Stimulated activated CD8-positive, alpha-beta memory T cell treated with anti-CD3 and anti-CD28 coated beads, Interleukin-7, amount 100 ng/mL, for 1 hour (primary cell): ENCODE results near the gene ST6GALNAC3.

ENCODE experiments used
- DNase-seq, 2 donors: peaks; one replicate each; pipeline ENCODE4 v3.0.0-alpha.2; 2020; ENCODE audit warnings: low read depth in 2 of 2

The ST6GALNAC3 gene

DNA sequence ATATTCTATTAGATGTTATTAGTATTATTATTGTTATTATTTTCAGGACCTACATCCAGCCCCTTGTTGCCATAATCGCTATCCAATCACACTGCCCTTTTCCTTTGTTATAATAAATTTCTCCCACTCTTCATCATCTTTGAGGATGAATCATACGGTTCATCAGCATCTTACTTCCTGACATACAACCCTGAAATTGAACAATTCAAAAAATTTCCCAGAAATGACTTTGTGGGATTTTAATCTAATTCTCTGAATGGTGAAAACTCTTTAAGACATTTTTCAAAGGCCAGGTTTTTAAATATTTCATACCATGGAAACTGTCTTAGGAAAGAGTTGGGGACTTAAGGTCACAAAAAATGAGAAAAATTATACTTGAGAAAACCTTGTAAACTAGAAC lies 353.5 kb downstream of the ST6GALNAC3 start:
- no peak for DNase-seq

DNA sequence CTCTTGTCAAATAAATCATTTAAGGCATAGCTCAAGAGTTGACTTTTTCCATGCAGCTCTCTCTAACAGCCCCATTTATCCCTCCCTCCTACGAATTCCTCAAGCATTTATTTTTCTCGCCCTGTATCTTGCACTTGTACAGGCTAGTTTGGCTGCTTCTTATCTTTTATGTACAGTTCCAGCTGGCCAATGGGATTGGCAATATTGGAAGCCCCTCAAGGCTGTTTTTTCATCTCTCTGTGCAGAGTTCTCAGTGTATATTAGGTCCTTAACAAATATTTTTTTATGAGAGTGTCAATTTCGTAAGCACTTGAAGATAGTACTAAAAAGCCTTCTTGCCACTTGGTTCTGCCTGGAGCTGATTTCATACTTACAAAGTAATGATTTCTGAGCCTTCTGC lies 356.0 kb downstream of the ST6GALNAC3 start:
- no peak for DNase-seq

DNA sequence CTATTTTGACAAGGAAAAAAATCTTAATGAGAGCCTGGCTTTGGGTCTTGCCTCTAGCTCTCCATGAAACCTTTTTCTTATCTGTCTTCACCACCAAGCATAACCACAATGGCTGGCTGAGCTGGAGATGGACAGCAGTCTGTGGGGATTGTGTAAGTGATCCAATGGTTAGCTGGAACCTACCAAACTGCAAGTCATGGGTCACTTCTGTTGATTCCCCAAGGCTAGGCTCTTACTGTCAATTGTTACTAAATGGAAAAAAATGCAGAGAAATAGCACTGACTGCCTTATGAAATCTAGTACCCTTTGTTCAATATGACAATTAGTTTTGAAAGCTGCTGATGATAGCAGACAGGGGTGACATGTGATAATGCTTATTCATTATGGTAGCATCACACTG lies 359.0 kb downstream of the ST6GALNAC3 start:
- DNase-seq, result no peak

DNA sequence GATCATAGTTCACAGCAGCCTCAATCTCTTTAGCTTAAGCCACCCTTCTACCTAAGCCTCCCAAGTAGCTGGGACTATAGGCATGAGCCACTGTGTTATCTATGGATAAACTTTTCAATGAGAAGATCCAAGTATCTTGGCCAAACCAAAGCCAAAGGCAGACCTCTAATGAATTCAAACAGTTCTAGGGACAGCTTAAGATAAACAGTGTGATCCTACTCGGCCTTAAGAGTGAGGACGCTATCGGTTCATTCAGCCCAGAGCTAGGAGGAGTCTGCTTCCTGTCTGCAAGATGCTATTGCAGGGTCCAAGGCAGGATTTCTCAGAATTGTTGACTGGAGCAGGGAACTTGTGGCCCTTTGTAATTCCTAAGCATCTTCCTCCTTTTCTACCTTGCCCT lies 368.7 kb downstream of the ST6GALNAC3 start:
- no peak for DNase-seq

- no peak for DNase-seq
Measured at GRCh38 chr1:76444773-76445172, 370.2 kb downstream of the ST6GALNAC3 start.

- DNase-seq, result no peak
Measured at GRCh38 chr1:76450229-76450628, 375.7 kb downstream of the ST6GALNAC3 start.

DNA sequence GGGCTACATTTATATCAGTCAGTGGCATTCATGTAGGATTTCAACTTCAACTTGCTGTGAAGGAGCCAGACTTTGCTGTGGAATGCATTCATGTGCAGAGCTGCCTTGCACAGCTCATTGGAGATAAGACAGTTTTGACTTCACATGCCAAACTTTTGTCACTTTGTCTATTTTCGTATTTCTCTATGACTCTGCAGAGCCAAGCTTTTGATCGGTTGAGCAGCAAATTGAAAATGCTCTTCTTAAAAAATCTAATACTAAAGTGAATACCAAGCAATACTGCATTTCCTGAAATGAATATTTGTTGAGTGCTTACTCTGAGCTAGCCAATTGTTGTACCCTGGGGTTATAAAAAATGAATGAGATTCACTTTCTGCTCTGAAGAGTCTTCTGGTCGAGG lies 388.7 kb downstream of the ST6GALNAC3 start:
- no peak for DNase-seq

GRCh38 chr1:76463849-76464248 lies 389.3 kb downstream of the ST6GALNAC3 start:
- no peak for DNase-seq

GRCh38 chr1:76465030-76465429 lies 390.5 kb downstream of the ST6GALNAC3 start:
- no peak for DNase-seq

- DNase-seq, result no peak
Measured at GRCh38 chr1:76470166-76470565, 395.6 kb downstream of the ST6GALNAC3 start.

DNA sequence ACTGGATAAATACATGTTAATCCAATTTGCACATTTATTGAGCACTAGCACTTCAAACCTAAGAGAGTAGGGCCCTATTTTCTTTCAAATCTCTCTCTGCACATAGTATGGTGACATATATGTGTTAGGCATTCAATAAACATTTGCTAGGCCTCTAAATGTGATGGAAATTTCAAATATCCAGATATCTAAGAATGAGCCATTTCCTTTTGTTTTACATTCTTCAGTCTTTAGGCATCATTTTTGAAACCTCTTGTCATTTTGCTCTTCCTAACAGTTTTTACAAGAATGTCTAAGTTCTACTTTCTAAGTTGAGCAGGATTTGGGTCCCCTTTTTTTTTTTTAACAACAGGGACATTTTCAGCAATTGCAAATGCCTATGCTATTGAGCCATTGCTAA lies 397.0 kb downstream of the ST6GALNAC3 start:
- no peak for DNase-seq

GRCh38 chr1:76473591-76473990 lies 399.0 kb downstream of the ST6GALNAC3 start:
- no peak for DNase-seq

DNA sequence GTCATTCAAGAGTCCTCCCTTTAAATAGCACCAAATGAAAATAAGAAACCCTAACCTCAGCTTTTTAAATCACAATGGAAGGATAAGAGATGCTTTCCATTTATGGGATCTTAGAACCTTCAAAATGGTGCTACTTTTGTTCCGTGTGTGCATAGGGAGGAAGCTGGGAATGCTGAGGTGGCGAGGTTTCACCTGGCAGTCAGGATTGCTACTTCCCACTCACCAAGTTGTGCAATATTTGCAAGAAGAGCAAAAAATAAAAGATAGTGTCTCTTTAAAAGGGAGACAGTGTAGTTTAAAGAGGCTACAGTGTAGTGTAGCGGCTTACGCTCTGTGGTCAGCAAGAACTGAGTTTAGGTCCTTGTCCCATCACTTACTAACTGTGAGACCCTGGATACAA lies 400.4 kb downstream of the ST6GALNAC3 start:
- DNase-seq, result no peak

- DNase-seq, result no peak
Measured at GRCh38 chr1:76477156-76477555, 402.6 kb downstream of the ST6GALNAC3 start.

- DNase-seq, result no peak
Measured at GRCh38 chr1:76480827-76481226, 406.3 kb downstream of the ST6GALNAC3 start.

GRCh38 chr1:76481672-76482071 lies 407.1 kb downstream of the ST6GALNAC3 start:
- DNase-seq, result no peak

- DNase-seq, result no peak
Measured at GRCh38 chr1:76482272-76482671, 407.7 kb downstream of the ST6GALNAC3 start.

- DNase-seq, result no peak
Measured at GRCh38 chr1:76491737-76492136, 417.2 kb downstream of the ST6GALNAC3 start.

- DNase-seq, result no peak
Measured at GRCh38 chr1:76492752-76493430, 418.3 kb downstream of the ST6GALNAC3 start.

- no peak for DNase-seq
Measured at GRCh38 chr1:76494807-76495206, 420.3 kb downstream of the ST6GALNAC3 start.

GRCh38 chr1:76496871-76497270 lies 422.3 kb downstream of the ST6GALNAC3 start:
- no peak for DNase-seq

DNA sequence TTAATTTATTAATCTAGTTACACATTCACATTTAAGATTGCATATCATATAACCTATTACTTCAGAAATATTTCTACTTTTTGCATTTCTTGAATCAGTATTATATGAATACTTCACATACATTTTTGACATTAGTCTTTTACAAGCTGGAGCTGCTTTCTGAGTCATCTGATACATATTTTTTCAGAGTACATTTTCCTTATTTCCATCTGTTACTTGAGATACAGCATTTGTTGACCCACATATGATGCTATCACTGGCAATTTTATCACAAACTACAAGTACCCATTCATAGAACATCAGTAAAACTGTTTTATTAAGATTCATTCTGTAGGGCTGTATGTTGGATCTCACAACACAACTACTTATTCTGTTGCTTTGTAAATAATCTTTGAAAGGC lies 425.6 kb downstream of the ST6GALNAC3 start:
- DNase-seq, result no peak

DNA sequence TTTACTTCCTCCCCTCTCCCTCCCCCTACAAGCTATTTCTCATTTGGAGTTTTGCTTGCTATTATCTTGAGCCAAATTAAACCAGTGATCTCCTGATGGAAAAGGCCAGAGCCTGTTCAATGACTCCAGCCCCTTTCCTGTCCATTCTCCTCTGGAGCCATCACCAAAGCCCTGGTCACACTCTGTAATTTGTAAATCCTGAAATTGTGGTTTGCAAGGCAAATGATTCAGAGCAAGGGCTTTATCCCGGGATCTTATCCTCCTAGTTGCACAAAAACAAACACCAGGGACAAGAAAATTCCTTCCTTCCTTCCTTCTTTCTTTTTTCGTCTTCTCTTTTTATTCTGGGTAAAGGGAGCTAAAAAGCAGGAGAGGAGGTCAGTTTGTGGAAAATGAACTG lies 426.6 kb downstream of the ST6GALNAC3 start:
- no peak for DNase-seq

DNA sequence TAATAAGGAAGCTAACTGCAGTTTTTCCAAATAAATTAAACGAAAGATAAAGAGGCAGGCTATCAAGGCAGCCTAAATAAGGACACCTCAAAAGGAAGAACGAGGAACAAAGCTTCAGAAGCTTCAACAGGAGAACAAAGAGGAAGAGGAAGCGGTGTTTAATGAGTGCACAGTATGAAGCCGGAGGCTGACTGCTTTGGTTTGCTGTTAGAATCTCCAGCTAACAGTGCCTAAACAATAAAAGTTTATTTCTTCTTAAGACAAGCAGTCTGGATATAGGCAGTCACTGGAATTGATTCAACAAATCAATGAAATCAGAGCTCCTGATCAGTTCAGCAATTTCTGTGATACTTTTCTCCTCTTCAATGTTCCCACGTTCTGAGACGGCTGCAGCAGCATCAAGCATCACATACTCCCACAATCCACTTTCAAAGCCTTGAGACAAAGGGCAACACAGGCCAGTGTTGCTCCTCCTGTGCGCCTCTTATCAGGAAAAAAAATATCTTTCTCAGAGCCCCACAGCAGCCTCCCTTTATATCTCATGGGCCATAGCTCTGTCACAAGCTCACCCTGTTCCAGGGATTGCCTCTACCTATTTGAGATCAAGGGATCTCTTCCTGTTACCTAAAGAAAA lies 427.2 kb downstream of the ST6GALNAC3 start:
- DNase-seq, result no peak
